Right lung (tissue), 5 donors: ENCODE data around the gene XPO4. TPM values are rescaled to one million over a fixed set of nuclear protein-coding genes. Genes with fewer than 3 reads are reported as not detected.
"Not testable (repeated sequence)": the region's sequence is repeated elsewhere in the genome, so short reads cannot be mapped to it uniquely, and the experiment has no call there.

Experiments
- DNase-seq, 2 donors: peaks; one replicate each; pipeline ENCODE4 v3.0.0-alpha.2; 2013
- polyA plus RNA-seq, 5 donors: library from polyadenylated mRNA; unstranded; fragments of 120-200 nt; gene quantifications; one replicate each; pipeline versions ENCODE4 v1.2.1 to v1.2.3, GENCODE V29; 2013; ENCODE audit warnings: inconsistent platforms in 1 of 5, low replicate concordance in 1 of 5; ENCODE audit not compliant: insufficient read length in 5 of 5, insufficient read depth in 1 of 5

XPO4 gene
- polyA plus RNA-seq, 5 donors = 13.6 to 22.6 (median 20.1) TPM

DNA sequence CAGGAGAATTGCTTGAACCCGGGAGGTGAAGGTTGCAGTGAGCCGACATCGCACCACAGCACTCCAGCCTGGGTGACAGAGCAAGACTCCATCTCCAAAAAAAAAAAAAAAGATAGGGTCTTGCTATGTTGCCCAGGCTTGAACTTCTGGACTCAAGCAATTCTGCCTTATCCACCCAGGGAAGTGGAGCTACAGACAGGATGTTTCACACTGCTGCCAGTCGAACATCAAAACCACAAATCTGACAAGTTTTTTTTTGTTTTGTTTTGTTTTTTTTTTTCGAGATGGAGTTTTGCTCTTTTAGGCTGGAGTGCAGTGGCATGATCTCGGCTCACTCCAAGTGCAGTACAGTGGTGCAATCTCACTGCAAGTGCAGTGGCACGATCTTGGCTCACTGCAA, 10.8 kb downstream of the XPO4 start:
- DNase-seq = no peak

GRCh38 chr13:20891034-20891433, 11.5 kb downstream of the XPO4 start:
- DNase-seq = no peak

DNA sequence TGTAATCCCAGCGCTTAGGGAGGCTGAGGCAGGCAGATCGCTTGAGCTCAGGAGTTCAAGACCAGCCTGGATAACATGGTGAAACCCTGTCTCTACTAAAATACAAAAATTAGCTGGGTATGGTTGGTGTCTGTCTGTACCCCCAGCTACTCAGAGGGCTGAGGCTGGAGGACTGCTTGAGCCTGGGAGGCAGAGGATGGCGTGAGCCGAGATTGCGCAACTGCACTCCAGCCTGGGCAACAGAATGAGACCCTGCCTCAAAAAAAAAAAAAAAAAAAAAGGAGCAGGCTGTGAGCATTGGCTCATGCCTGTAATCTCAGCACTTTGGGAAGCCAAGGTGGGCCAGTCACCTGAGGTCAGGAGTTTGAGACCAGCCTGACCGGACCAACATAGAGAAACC, 12.0 kb downstream of the XPO4 start:
- not testable (repeated sequence) for DNase-seq

DNA sequence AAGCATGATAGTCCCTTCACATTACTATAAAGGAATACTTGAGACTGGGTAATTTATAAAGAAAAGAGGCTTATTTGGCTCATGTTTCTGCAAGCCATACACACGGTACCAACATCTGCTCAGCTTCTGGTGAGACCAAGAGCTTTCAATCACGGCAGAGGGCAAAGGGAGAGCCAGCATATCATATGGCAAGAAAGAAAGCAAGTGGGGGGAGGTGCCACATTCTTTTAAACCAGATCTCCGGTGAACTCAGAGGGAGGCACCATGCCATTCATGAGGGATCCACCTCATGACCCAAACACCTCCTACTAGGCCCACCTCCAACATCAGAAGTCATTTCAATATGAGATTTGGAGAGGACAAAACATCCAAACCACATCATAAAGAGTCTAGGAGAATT, 20.3 kb downstream of the XPO4 start:
- no peak for DNase-seq

GRCh38 chr13:20877902-20878301, 24.6 kb downstream of the XPO4 start:
- DNase-seq = no peak

GRCh38 chr13:20876802-20877201, 25.7 kb downstream of the XPO4 start:
- DNase-seq = not testable (repeated sequence)

DNA sequence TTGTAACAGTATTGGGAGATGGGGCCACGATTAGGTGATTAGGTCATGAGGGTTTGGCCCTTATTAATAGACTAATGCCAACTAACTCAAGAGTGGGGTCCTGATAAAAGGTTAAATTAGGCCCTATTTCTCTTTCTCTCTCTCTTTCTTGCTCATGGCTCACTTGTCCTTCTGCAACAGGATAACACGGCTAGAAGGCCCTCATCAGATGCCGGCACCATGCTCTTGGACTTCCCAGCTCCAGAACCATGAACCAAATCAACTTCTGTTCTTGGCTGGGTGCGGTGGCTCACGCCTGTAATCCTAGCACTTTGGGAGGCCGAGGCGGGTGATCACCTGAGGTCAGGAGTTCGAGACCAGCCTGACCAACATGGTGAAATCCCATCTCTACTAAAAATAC, 28.1 kb downstream of the XPO4 start:
- DNase-seq = not testable (repeated sequence)

DNA sequence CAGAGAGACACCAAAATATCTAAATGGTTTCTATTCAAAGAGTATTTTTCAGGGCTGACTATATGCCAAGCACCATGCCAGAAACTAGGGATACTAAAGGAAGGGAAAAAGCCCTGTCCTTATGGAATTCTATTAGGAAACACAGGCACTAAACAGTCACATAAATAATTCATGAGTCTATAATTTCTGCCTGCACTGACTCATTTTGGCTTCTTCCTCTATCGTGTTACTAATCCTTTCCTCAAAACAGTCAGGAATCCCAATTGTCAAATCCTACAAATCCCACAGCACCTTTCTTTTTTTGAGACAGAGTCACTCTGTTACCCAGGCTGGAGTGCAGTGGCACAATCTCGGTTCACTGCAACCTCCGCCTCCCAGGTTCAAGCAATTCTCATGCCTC, 29.2 kb downstream of the XPO4 start:
- DNase-seq = no peak

DNA sequence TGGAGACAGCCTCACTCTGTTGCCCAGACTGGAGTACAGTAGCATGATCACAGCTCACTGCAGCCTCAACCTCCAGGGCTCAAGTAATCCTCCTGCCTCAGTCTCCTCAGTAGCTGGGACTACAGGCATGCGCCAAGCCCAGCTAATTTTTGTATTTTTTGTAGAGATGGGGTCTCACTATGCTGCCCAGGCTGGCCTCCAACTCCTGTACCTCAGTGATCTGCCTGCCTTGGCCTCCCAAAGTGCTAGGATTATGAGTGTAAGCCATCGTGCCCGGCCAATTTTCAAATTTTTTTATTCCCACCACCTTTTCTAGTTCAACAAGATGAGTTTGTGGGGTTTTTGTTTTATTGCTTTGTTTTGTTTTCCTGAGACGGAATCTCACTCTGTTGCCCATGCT, 31.7 kb downstream of the XPO4 start:
- no peak for DNase-seq

DNA sequence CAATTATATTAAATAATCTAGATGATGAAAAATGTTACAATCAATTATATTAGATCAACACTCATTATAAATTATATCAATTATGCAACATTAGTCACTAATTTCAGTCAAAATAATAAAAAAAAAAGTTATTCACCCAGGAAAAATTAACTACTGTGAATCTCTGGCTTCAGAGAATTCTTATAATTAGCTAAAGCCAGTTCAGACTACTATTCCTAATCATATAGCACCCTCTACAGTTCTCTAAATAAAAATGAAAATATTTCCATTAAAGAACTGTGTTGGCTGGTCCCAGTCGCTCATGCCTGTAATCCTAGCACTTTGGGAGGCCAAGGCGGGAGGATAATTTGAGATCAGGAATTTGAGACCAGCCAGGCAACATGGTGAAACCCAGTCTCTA, 33.0 kb downstream of the XPO4 start:
- DNase-seq = no peak

DNA sequence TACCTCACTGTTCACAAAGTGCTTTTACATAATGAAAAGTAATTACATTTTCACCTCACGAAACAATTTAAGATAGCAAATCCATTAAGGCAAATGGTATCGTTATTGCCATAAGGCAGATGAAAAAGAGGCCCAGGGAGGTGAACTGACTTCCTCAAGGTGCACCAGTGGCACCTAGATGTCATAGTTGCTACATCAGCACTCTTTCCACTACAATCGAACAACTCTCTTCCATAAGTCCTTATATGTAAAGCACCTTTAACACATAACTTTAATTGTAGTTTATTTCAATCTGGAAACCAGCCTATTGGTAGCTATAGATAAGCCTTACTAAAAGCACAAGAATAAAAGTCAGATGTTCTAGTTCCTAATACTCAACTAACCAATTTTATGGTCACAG, 35.1 kb downstream of the XPO4 start:
- no peak for DNase-seq

GRCh38 chr13:20861666-20862065, 40.9 kb downstream of the XPO4 start:
- not testable (repeated sequence) for DNase-seq

DNA sequence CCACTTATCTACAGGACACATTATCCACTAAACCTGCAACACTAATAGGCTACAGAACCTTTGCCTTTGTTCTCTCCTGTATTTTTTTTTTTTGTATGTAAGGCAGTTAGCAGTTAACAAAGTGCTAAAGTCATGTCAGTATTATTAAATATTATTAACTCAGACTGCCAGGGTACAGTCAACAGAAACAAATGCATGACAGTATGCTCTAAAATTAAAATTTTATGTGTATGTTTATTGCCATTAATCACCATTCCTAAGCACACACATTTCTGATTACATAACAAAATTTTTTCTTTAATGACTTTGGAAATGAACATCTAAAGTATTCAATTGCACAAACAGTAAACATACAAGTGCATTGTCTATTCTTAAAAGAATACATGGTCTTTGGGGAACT, 41.7 kb downstream of the XPO4 start:
- no peak for DNase-seq

GRCh38 chr13:20856650-20857049, 45.9 kb downstream of the XPO4 start:
- no peak for DNase-seq

DNA sequence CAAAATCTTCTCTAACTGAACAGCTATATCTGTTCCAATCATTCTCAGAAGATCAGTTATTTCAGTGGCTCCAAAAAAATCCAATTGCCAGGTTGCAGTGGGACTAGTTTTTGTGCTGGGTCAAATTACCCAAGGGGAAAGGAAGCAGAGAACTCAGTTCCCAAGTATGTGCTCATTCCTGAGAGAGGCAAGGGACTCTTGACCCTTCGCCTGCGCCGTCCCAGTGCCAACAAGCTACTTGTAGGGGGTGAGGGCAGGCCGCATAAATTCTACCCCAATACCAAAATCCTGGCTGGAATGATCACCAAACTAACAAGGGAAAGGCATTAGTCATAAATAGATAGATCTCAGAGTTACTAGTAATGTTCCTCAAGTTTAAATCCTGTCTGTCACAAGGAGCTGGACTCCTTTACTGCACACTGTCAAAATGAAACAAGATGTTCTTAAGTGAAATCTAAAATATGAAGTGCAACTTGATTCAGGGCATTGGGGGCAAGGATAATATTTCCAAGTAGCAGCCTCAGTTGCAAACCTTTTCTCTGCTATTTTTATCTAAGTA, 50.6 kb downstream of the XPO4 start:
- DNase-seq = no peak

DNA sequence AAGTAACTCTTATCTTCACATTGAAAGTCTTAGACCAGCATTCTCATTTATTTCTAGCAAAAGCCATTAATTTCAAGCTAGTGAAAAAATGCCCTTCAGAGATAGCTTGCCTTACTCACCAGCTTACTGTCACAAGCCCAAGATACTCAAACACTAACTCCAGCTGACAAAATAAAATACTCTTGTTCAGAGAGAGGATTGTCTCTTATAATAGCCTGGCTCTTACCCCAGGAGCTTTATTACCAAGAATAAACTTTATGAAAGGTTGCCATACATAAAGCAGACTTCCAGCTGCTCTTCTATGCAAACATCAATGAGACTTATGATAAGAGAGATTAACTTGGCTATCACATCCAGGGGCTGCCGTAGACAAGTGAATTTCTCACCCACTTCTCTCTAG, 53.6 kb downstream of the XPO4 start:
- DNase-seq = no peak

DNA sequence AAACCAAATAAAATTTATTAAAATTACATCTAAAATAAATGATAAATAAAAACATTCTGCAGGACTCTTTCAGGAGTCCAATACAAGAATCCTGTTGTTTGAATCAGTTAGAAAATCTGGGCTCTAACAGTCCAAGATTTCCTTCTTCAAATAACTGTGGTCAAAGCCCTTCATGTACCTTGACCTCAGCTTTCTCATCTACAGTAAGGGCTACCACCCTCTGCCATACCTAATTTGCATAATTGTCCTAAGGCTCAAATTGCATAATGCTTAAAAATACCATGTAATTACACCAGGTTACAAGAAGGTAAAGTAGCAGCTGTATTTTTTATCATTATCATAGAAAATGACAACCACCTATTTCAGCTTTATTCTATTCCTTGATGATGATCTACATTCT, 54.3 kb downstream of the XPO4 start:
- no peak for DNase-seq

DNA sequence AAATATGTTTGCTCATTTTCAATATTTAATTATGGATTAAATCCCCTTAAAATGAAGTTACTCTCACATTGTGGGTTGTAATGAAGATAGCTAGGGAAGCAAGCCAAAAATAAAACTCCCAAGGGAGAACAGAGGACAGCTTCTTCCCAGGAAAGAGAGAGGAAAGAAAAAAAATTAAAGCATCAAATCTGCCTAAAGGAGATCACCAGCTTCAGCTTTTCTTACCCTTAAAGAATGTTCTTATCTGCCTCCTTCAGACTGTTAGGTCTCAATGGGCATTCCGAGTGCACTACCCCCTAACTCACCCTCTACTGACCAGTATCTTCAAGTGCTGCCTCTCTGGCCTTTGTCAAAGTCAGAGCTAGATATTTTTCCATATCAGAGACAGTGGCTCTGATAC, 55.2 kb downstream of the XPO4 start:
- DNase-seq = no peak

- peak; percentile 30 to 41 for DNase-seq
Observed at GRCh38 chr13:20843166-20843565, 59.4 kb downstream of the XPO4 start.

- DNase-seq = no peak
Observed at GRCh38 chr13:20840568-20840967, 62.0 kb downstream of the XPO4 start.

DNA sequence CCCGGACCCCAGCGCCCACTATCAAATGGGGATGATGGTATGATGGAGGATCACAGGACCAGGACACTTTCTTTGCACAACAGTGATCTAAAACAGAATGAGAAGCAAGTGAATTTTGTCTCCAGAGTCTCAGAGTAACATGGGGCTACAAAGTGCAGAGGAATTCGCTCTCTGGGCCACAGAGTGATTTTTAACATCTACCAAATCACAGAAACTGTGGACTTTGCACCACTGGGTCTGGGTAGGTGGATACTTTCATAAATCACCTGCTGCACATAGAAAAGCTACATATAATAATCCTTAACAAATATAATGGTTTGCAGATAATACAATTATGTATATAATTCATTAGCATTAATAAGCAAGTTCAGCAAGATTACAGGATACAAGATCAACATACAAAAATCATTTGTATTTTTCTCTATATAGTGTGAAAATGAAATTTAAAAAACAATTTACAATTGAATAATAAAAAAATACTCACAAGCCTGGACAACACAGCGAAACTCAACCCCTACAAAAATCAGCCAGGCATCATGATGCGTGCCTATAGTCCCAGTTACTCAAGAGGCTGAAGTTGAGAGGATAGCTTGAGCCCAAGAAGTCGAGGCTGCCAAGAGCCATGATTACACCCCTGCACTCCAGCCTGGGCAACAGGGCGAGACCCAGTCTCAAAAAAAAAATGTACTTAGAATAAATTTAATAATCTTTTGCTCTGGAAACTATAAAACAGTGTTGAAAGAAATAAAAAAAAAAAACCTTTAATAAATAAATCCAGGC, 68.5 kb downstream of the XPO4 start:
- no peak for DNase-seq

DNA sequence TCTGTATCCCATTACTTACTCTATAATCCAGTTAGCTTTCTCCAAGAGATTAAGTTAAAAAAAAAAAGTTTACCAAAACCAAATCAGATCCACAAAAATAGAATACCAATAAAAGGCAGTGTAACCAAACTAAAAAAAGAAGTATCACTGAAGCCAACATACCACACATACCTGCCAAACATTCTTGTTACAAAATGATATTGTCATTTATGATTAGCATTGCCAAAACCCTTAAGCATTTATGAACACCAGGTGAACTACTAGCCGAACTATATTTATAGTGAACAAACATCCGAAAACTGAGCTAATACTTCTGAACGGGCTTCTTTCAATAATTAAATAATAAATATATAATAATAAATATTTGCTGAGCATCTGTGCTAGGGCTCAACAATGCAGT, 69.7 kb downstream of the XPO4 start:
- no peak for DNase-seq

DNA sequence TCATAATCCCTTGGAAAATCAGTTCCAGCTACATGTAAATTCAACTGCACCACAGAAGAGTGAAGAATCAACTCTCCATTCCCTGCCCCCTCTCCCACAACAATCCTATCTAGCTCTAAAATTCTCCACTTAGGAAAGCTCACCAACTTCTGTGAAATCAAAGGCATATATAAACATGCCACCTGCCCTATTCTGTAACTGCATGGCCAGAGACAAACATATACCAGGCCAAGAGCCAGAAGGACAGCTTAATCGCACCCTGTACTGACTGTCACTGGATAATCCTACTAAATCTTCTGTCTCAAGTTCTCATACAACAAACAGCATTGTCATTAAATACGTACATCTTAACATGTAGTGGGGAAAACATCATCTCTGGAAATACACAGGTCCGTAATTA, 70.6 kb downstream of the XPO4 start:
- no peak for DNase-seq

DNA sequence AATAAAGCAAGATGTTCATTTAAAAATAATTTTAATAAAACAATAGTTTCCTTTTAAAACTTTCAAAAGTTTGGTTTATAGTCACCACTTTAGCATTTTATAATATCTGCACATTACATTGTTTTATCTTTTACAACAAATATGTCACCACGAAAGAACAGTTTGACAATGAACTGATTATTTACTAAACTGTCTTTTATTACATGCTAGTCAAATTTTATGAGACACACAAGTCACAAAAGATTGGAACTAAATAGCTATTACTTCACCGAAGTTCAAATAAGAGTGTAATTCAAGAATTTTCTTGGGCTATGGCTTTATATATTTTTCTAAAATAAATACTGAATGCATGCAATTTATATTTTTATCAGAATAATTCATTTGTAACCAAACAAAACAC, 71.3 kb downstream of the XPO4 start:
- DNase-seq = no peak
